Amniotic epithelial cell (primary cell): Measurements from ENCODE around the gene ZNF879.

Source experiments
- DNase-seq: peaks from one replicate; pipeline ENCODE4 v3.0.0-alpha.2; 2010; ENCODE audit warnings: low read depth

ZNF879 gene

GRCh38 chr5:179023528-179024189 is at the start of gene ZNF879:
Gene ZNF879, plus strand, starts transcription at chr5:179023804. Its CDS starts 1,201 bp downstream, at chr5:179025005.
- DNase-seq = peak; percentile 94

DNA sequence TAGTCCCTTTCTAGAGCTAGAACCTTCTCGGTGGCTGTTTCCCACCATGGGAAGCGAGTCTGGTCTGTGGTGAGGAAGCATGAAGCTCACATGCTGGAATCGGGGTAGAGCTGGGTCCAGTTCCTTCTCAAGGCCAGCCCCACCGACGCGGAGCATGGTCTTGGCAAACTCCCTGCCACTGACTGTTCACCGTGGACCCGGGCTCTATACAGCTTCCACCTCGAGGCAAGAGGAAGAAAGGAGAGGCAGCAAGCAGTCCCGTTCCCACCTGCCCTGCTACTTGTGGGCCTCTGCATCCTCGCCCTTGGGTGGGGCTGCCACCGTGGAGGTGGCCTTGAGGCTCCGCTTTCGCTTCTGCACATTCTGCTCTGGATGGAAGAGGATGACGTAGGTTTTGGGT is 42.2 kb upstream of the ZNF879 start:
- DNase-seq = no peak

- no peak for DNase-seq
These were observed 40.7 kb upstream of the ZNF879 start for GRCh38 chr5:178982941-178983340.

GRCh38 chr5:178983728-178984127 is 39.9 kb upstream of the ZNF879 start:
- DNase-seq = no peak

- no peak for DNase-seq
These were observed 39.2 kb upstream of the ZNF879 start for GRCh38 chr5:178984145-178985072.

GRCh38 chr5:178986326-178986960 is 37.2 kb upstream of the ZNF879 start:
- DNase-seq = no peak

DNA sequence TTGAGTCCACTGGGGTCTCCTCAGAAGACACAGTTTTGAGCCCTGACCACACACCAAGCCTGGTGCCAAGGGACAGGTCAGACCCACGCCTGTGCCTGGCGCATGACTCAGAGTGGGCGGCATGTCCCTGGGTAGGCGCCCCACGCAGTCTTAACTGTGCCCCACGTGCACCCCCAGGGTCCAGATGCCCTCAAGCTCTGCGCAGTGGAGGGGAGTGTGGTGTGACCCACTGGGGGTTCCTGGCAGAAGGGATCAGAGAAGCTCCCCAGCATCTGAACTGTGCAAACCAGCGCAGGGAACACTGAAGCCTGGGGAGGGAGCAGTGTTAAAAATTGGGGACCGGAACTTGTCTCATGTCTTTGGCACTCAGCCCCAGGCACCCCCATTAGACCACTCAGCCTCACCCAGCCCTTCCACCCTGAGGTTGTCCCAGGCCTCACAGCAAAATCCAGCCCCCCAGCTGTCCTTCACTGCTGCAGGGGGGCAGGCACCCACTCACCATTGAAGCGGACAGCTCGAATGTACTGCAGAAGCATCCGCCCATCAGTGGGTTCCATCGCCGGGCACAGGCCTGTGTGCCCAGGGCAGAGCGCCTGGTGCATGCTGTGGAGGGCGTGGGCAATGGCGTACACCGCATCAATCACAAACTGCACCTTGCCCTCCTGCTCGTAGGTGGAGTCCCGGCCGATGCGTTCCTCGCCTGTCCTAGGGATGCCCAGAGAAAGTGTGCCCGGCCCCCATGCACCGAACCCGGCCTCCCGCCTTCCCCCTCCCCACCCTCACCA is 35.0 kb upstream of the ZNF879 start:
- DNase-seq = no peak

DNA sequence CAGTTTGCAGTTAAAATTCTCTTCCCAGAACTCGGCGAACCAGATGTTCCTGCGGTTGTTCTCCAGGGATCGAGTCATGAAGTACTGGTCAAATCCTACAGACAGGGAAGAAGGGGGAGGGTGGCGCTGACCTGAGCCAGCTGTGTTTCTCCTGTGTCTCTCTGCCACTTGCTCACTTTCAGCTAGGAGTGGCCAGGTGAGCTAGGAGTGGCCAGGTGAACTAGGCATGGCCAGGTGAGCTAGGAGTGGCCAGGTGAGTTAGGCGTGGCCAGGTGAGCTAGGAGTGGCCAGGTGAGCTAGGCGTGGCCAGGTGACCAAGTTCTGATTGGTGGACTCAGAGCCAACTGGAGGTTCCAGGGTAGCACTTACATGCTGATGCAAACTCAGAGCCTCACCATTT is 34.3 kb upstream of the ZNF879 start:
- DNase-seq = no peak

GRCh38 chr5:178990491-178990890 is 33.1 kb upstream of the ZNF879 start:
- no peak for DNase-seq

GRCh38 chr5:178991190-178992145 is 32.1 kb upstream of the ZNF879 start:
- no peak for DNase-seq

DNA sequence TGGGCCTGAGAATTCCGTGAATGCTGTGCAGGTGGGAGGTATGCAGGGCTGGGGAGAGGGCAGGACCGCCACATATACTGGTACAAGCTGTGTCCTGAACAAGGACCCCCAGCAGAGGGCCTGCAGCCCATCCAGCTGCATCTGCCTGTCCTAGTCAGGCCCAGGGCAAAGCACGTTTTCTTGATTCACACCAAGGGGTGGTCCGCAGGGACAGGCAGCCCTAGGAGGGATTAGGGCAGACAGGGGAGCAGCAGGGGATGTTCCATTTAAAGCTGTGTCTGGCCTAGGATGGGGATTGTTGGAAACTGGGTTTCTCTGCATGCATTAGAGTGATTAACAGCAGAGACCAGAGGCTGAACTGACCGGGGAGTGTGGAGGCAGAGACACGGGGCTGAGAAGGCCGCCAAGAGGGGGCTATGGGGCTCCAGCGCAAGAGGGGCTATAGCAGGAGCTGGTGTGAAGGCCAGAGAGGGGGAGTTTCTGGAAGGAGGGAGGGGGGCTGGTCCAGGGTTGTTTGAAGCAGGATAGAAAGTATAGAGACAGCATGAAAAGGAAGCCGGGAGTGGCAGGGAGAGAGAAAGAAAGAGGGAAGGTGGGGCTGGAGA is 31.2 kb upstream of the ZNF879 start:
- DNase-seq = no peak

- DNase-seq = no peak
These were observed 30.3 kb upstream of the ZNF879 start for GRCh38 chr5:178993236-178993765.

GRCh38 chr5:178993955-178994579 is 29.5 kb upstream of the ZNF879 start:
- no peak for DNase-seq

- no peak for DNase-seq
These were observed 28.8 kb upstream of the ZNF879 start, which contains the start of gene GRM6 for GRCh38 chr5:178994580-178995340. Gene GRM6, minus strand, starts transcription at chr5:178995320. Its CDS starts 376 bp downstream, at chr5:178994944.

- no peak for DNase-seq
These were observed 28.3 kb upstream of the ZNF879 start for GRCh38 chr5:178995341-178995690.

DNA sequence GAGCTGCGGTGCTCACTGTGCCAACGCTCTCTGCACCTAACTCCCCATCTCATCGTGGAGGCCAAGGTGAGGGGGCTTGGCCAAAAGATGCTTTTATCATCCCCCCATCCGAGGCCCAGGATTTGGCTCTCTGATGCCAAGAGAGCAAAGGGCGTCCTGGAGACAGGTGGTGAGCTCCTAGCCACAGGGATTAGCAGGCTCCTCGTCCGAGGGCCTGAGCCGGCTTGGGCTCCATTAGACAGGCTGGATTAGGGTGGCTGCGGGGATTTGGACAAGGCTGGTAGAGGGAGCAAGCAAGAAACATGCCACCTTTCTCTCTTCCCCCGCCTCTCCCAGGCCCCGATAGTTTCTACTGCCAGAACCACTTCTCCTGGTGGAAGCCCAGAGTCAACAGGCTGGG is 27.4 kb upstream of the ZNF879 start:
- no peak for DNase-seq

GRCh38 chr5:178997191-178997590 is 26.4 kb upstream of the ZNF879 start:
- DNase-seq = no peak

- DNase-seq = no peak
These were observed 25.2 kb upstream of the ZNF879 start for GRCh38 chr5:178998441-178998840.

DNA sequence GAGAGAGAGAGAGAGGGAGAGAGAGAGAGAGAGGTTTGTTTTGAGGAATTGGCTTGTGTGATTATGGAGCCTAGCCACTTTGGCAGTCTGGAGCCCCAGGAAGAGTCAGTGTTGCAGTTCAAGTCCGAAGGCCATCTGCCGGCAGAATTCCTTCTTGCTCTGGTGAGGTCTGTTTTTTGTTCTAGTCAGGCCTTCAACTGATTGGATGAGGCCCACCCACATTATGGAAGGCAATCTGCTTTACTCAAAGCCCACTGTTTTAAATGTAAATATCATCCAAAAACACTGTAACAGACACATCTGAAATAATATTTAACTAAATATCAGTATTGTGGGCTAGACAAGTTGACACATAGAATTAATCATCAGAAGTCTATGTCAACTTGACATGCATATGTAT is 17.0 kb upstream of the ZNF879 start:
- DNase-seq = no peak
